Measurements from ENCODE around the gene MEGF6. TPM values are rescaled to one million over a fixed set of nuclear protein-coding genes. Genes with fewer than 3 reads are reported as not detected.
A peak's percentile ranks its signal among the peaks of the same experiment; 100 is the strongest.

Gene MEGF6
- total RNA-seq, 1 donor, result 85.4 TPM

DNA sequence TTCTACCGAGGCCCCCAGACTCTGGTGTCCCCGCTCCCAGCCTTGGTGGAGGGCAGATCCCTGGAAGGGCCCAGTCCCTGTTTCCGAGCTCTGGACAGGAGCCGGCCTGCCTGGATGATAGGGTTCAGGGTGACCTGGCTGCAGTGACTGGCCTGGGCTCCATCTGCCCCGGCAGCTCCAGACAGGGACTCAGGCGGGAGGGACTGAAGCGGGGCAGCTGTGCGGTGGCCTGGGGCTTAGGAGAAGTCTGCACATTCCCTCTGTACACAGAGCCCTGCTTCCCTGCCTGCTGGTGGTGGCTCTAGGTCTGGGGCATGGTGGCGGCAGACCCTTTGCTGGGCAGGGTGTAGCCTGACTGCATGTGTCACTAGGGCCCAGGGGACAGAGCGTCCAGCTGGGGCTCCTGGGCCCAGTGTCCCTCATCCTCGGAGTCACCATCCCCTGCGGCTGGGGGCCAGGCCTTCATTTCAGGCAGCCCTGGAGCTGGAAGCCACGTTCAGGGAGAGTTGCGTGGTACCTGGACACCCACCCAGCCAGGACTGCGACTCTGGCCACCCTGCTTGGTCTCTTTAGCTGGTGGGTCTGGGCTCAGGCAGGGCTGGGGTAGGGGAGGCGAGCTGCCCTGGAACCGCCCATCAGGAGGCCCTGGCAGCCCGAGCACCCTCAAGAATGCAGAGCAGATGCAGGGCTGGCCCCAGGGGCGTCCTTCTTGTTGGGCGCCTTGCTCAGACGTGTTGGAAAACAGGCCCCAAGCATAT, 147.2 kb downstream of the MEGF6 start:
- TF ChIP-seq, protein P1, sequence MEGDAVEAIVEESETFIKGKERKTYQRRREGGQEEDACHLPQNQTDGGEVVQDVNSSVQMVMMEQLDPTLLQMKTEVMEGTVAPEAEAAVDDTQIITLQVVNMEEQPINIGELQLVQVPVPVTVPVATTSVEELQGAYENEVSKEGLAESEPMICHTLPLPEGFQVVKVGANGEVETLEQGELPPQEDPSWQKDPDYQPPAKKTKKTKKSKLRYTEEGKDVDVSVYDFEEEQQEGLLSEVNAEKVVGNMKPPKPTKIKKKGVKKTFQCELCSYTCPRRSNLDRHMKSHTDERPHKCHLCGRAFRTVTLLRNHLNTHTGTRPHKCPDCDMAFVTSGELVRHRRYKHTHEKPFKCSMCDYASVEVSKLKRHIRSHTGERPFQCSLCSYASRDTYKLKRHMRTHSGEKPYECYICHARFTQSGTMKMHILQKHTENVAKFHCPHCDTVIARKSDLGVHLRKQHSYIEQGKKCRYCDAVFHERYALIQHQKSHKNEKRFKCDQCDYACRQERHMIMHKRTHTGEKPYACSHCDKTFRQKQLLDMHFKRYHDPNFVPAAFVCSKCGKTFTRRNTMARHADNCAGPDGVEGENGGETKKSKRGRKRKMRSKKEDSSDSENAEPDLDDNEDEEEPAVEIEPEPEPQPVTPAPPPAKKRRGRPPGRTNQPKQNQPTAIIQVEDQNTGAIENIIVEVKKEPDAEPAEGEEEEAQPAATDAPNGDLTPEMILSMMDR (IDR thresholded peaks at IDR 0.05; ENCODE audit: extremely low read depth, low read depth, low read length), result no peak
- H3K36me3 ChIP-seq (ENCODE audit: insufficient read depth, low read length), result no peaks in the 10 kb centered on the region
- H2AFZ ChIP-seq (ENCODE audit: low read length), result no peak overlapping the region
- peak; percentile 78 for DNase-seq (ENCODE audit: insufficient read length, low spot score, missing footprints)
- no peaks in the 10 kb centered on the region for H3K9me3 ChIP-seq (ENCODE audit: low read depth, low read length)
- no peak overlapping the region for H3K27ac ChIP-seq (ENCODE audit: low read depth, low read length)
- no peaks in the 10 kb centered on the region for H3K4me1 ChIP-seq (ENCODE audit: insufficient read depth, low read length)
- peaks cover 6% of the 10 kb centered on the region for H3K27me3 ChIP-seq (ENCODE audit: insufficient read depth, low read length)
- H3K4me3 ChIP-seq (ENCODE audit: insufficient read depth, low read length), result no peak overlapping the region
- H4K20me1 ChIP-seq (ENCODE audit: insufficient read depth, low read length), result no peaks in the 10 kb centered on the region
- no peaks in the 10 kb centered on the region for H3K79me2 ChIP-seq (ENCODE audit: insufficient read depth, low read length)
- H3K4me2 ChIP-seq (ENCODE audit: insufficient read depth, low read length), result no peak overlapping the region

DNA sequence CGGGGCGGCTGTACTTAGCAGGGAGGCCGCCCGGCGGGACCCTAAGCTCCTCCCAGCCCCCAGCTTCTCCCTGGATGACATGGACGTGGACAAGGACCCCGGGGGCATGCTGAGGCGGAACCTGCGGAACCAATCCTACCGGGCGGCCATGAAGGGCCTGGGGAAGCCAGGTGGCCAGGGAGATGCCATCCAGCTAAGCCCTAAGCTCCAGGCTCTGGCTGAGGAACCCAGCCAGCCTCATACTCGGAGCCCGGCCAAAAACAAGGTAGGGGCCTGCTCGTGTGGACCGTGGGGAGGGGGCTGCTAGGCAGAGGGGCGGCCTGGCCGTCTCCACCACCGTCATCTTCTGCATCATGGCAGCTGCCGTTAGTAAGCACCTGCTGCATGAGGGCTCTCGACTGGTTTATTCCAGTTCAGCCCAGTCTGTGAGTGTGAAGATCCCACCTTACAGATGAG, 147.9 kb downstream of the MEGF6 start:
- no peak overlapping the region for H3K4me2 ChIP-seq (ENCODE audit: insufficient read depth, low read length)
- TF ChIP-seq, protein P1 (IDR thresholded peaks at IDR 0.05; ENCODE audit: extremely low read depth, low read depth, low read length), result no peak
- H3K4me3 ChIP-seq (ENCODE audit: insufficient read depth, low read length), result no peak overlapping the region
- H3K36me3 ChIP-seq (ENCODE audit: insufficient read depth, low read length), result no peaks in the 10 kb centered on the region
- no peaks in the 10 kb centered on the region for H3K79me2 ChIP-seq (ENCODE audit: insufficient read depth, low read length)
- peak; percentile 59 for DNase-seq (ENCODE audit: insufficient read length, low spot score, missing footprints)
- no peak overlapping the region for H2AFZ ChIP-seq (ENCODE audit: low read length)
- H3K9me3 ChIP-seq (ENCODE audit: low read depth, low read length), result no peaks in the 10 kb centered on the region
- H4K20me1 ChIP-seq (ENCODE audit: insufficient read depth, low read length), result no peaks in the 10 kb centered on the region
- no peak overlapping the region for H3K27ac ChIP-seq (ENCODE audit: low read depth, low read length)
- H3K27me3 ChIP-seq (ENCODE audit: insufficient read depth, low read length), result peaks cover 6% of the 10 kb centered on the region
- H3K4me1 ChIP-seq (ENCODE audit: insufficient read depth, low read length), result no peaks in the 10 kb centered on the region

DNA sequence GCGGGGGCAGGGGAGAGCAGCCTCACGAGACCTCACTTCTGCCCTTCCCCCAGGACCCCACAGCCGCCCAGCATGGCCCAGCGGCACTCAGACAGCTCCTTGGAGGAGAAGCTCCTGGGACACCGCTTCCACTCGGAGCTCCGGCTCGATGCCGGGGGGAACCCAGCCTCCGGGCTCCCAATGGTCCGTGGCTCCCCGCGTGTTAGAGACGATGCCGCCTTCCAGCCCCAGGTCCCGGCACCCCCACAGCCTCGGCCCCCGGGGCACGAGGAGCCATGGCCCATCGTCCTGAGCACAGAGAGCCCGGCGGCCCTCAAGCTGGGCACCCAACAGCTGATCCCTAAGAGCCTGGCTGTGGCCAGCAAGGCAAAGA, 148.3 kb downstream of the MEGF6 start:
- H3K4me1 ChIP-seq (ENCODE audit: insufficient read depth, low read length), result no peaks in the 10 kb centered on the region
- DNase-seq (ENCODE audit: insufficient read length, low spot score, missing footprints), result no peak
- TF ChIP-seq, protein P1 (IDR thresholded peaks at IDR 0.05; ENCODE audit: extremely low read depth, low read depth, low read length), result no peak
- no peaks in the 10 kb centered on the region for H3K36me3 ChIP-seq (ENCODE audit: insufficient read depth, low read length)
- no peak overlapping the region for H3K4me2 ChIP-seq (ENCODE audit: insufficient read depth, low read length)
- no peaks in the 10 kb centered on the region for H4K20me1 ChIP-seq (ENCODE audit: insufficient read depth, low read length)
- H3K79me2 ChIP-seq (ENCODE audit: insufficient read depth, low read length), result no peaks in the 10 kb centered on the region
- no peak overlapping the region for H2AFZ ChIP-seq (ENCODE audit: low read length)
- no peaks in the 10 kb centered on the region for H3K9me3 ChIP-seq (ENCODE audit: low read depth, low read length)
- H3K27ac ChIP-seq (ENCODE audit: low read depth, low read length), result no peak overlapping the region
- H3K4me3 ChIP-seq (ENCODE audit: insufficient read depth, low read length), result no peak overlapping the region
- peaks cover 6% of the 10 kb centered on the region for H3K27me3 ChIP-seq (ENCODE audit: insufficient read depth, low read length)

DNA sequence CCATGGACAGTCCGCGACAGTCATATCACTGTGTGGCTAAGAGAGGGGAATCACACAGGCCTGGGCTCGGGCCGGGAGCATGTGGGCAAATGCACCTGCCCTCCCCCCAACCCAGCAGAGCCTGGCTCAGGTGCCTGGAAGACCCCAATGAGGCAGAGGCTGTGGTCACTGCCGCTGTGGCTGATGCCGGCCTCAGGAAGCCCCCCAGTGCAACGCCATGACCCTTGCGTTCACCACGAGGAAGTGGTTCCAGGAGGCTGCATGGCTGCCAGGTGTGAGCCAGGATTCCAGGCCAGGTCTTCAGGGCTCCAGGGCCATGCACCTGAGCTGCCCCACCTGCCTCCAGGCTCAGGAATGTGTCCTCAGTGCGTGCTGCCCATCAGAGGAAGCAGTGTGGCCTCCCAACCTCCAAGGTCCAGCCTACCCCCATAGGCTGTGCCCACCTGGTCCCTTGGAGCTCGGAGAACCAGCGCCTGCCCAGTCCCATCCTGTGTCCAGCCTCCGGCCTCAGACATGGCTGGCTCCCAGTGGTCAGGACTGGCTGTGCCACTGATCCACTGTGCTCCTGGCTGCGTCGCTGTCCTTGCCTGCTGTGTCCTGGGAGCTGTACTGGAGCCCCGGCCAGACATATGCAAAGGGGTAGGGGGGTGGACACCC, 148.8 kb downstream of the MEGF6 start:
- H3K36me3 ChIP-seq (ENCODE audit: insufficient read depth, low read length), result no peaks in the 10 kb centered on the region
- no peak overlapping the region for H3K4me3 ChIP-seq (ENCODE audit: insufficient read depth, low read length)
- peak; percentile 87 for DNase-seq (ENCODE audit: insufficient read length, low spot score, missing footprints)
- no peaks in the 10 kb centered on the region for H3K9me3 ChIP-seq (ENCODE audit: low read depth, low read length)
- TF ChIP-seq, protein P1 (IDR thresholded peaks at IDR 0.05; ENCODE audit: extremely low read depth, low read depth, low read length), result no peak
- no peak overlapping the region for H2AFZ ChIP-seq (ENCODE audit: low read length)
- no peaks in the 10 kb centered on the region for H3K4me1 ChIP-seq (ENCODE audit: insufficient read depth, low read length)
- H3K4me2 ChIP-seq (ENCODE audit: insufficient read depth, low read length), result no peak overlapping the region
- no peaks in the 10 kb centered on the region for H3K79me2 ChIP-seq (ENCODE audit: insufficient read depth, low read length)
- H4K20me1 ChIP-seq (ENCODE audit: insufficient read depth, low read length), result no peaks in the 10 kb centered on the region
- peaks cover 6% of the 10 kb centered on the region for H3K27me3 ChIP-seq (ENCODE audit: insufficient read depth, low read length)
- H3K27ac ChIP-seq (ENCODE audit: low read depth, low read length), result no peak overlapping the region
